ENCODE results near the gene LCT.

The LCT gene

GRCh38 chr2:135836596-135837270 is at the start of gene LCT:
LCT (minus strand) TSS chr2:135837184; CDS start chr2:135837169, 15 bp downstream.
- Histone ChIP-seq H3K36me3 (ENCODE audit: control insufficient read depth in 2 of 2, insufficient read depth in 1 of 2, low read length in 2 of 2) (peaks cover 10 to 24% of the 10 kb centered on the region in 2 experiments; a peak in 2 of 3 replicates), H3K4me3 (ENCODE audit: low read depth, low read length) (no peak within 1 kb of the TSS), H3K4me1 (ENCODE audit: control insufficient read depth, insufficient read depth, low read length) (no peaks in the 10 kb centered on the region), H3K27ac (ENCODE audit: extremely low read depth, low read depth, low read length) (no peak within 1 kb of the TSS), H3K9me3 (ENCODE audit: control insufficient read depth, insufficient read depth, low read depth, low read length) (no peaks in the 10 kb centered on the region)
- ChIA-PET CTCF (interaction anchor here (0.6 to 1.4 kb wide), 2 partner anchors 39 to 45 kb away, joined by 3 read pairs; no protein-coding TSS in a partner anchor), POLR2A (no interaction called here)
- TF ChIP-seq ZNF76 (tag by site-specific recombination; IDR thresholded peaks at IDR 0.05; ENCODE audit: borderline replicate concordance, low read depth) (no peak), ZNF398 (tag by site-specific recombination; IDR thresholded peaks at IDR 0.05) (no peak), GLIS2 (tag by site-specific recombination; IDR thresholded peaks at IDR 0.05) (no peak), ZBTB8A (tag by site-specific recombination; IDR thresholded peaks at IDR 0.05) (no peak), WT1 (tag by site-specific recombination; IDR thresholded peaks at IDR 0.05) (no peak), ZNF175 (tag by site-specific recombination; IDR thresholded peaks at IDR 0.05) (no peak), ZBTB11 (tag by site-specific recombination; conservative IDR thresholded peaks at IDR 0.05; ENCODE audit: low read depth) (no peak), ZNF148 (tag by site-specific recombination; IDR thresholded peaks at IDR 0.05; ENCODE audit: borderline replicate concordance) (no peak), SCRT1 (tag by site-specific recombination; IDR thresholded peaks at IDR 0.05; ENCODE audit: borderline replicate concordance) (no peak), ZSCAN5A (tag by site-specific recombination; IDR thresholded peaks at IDR 0.05) (no peak), ZNF114 (tag by site-specific recombination; IDR thresholded peaks at IDR 0.05) (no peak), KLF1 (tag by site-specific recombination; IDR thresholded peaks at IDR 0.05) (no peak), ZBTB26 (tag by site-specific recombination; optimal IDR thresholded peaks at IDR 0.05) (no peak), ZNF2 (tag by site-specific recombination; IDR thresholded peaks at IDR 0.05) (no peak)
